ENCODE results near the gene FLT1. TPM values are rescaled to one million over a fixed set of nuclear protein-coding genes. Genes with fewer than 3 reads are reported as not detected.

FLT1 gene
- total RNA-seq, 2 donors from 2014 or later: 3.2 to 10.3 TPM

GRCh38 chr13:28499609-28500008 lies 4.7 kb upstream of the FLT1 start:
- Histone ChIP-seq H3K27ac (ENCODE audit: low read depth, low read length) (no peak overlapping the region), H3K9me3 (ENCODE audit: control insufficient read depth, low read length) (no peaks in the 10 kb centered on the region), H3K4me1 (ENCODE audit: control insufficient read depth, insufficient read depth, low read length) (no peaks in the 10 kb centered on the region), H3K9ac (ENCODE audit: extremely low read depth, low read length, poor library complexity, severe bottlenecking) (no peak overlapping the region), H3K4me3 (ENCODE audit: low read length) (no peak overlapping the region), H3K36me3 (ENCODE audit: control insufficient read depth, insufficient read depth, low read length) (no peaks in the 10 kb centered on the region), H3K27me3 (ENCODE audit: control insufficient read depth, insufficient read depth, low read length, poor library complexity, severe bottlenecking) (peaks cover 43% of the 10 kb centered on the region)
- no peaks in the 10 kb centered on the region for H3K9me3 Mint-ChIP-seq
- no peak overlapping the region for H3K4me3 Mint-ChIP-seq
- no peak for DNase-seq
- TF ChIP-seq, protein P1, sequence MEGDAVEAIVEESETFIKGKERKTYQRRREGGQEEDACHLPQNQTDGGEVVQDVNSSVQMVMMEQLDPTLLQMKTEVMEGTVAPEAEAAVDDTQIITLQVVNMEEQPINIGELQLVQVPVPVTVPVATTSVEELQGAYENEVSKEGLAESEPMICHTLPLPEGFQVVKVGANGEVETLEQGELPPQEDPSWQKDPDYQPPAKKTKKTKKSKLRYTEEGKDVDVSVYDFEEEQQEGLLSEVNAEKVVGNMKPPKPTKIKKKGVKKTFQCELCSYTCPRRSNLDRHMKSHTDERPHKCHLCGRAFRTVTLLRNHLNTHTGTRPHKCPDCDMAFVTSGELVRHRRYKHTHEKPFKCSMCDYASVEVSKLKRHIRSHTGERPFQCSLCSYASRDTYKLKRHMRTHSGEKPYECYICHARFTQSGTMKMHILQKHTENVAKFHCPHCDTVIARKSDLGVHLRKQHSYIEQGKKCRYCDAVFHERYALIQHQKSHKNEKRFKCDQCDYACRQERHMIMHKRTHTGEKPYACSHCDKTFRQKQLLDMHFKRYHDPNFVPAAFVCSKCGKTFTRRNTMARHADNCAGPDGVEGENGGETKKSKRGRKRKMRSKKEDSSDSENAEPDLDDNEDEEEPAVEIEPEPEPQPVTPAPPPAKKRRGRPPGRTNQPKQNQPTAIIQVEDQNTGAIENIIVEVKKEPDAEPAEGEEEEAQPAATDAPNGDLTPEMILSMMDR (conservative IDR thresholded peaks at IDR 0.05): no peak
- H3K27me3 Mint-ChIP-seq (ENCODE audit: insufficient read depth): peaks cover 46% of the 10 kb centered on the region
- peaks cover 27% of the 10 kb centered on the region for H3K4me1 Mint-ChIP-seq
- no peak overlapping the region for H3K27ac Mint-ChIP-seq
- 93 to 94% methylated on average over 4 to 5 of the region's 5 CpGs for WGBS, 2 experiments (ENCODE audit: insufficient coverage in 1 of 2, insufficient read length in 1 of 2)
- no peaks in the 10 kb centered on the region for H3K36me3 Mint-ChIP-seq (ENCODE audit: low read depth)

- TF ChIP-seq, protein P1 (conservative IDR thresholded peaks at IDR 0.05): no peak
- no peaks in the 10 kb centered on the region for H3K36me3 ChIP-seq (ENCODE audit: control insufficient read depth, insufficient read depth, low read length)
- 92 to 93% methylated on average over 15 to 16 of the region's 16 CpGs for WGBS, 2 experiments (ENCODE audit: insufficient coverage in 1 of 2, insufficient read length in 1 of 2)
- Mint-ChIP-seq H3K4me3 (no peak overlapping the region), H3K27ac (no peak overlapping the region), H3K4me1 (peaks cover 20% of the 10 kb centered on the region), H3K36me3 (ENCODE audit: low read depth) (no peaks in the 10 kb centered on the region), H3K27me3 (ENCODE audit: insufficient read depth) (peaks cover 54% of the 10 kb centered on the region), H3K9me3 (no peaks in the 10 kb centered on the region)
- peaks cover 53% of the 10 kb centered on the region for H3K27me3 ChIP-seq (ENCODE audit: control insufficient read depth, insufficient read depth, low read length, poor library complexity, severe bottlenecking)
- no peaks in the 10 kb centered on the region for H3K4me1 ChIP-seq (ENCODE audit: control insufficient read depth, insufficient read depth, low read length)
- no peak overlapping the region for H3K27ac ChIP-seq (ENCODE audit: low read depth, low read length)
- H3K9ac ChIP-seq (ENCODE audit: extremely low read depth, low read length, poor library complexity, severe bottlenecking): no peak overlapping the region
- DNase-seq: no peak
- H3K9me3 ChIP-seq (ENCODE audit: control insufficient read depth, low read length): no peaks in the 10 kb centered on the region
- no peak overlapping the region for H3K4me3 ChIP-seq (ENCODE audit: low read length)
Observed at GRCh38 chr13:28498481-28499115, 3.7 kb upstream of the FLT1 start.

GRCh38 chr13:28497143-28497876 lies 2.4 kb upstream of the FLT1 start:
- H3K9ac ChIP-seq (ENCODE audit: extremely low read depth, low read length, poor library complexity, severe bottlenecking): no peak overlapping the region
- WGBS, 2 experiments (ENCODE audit: insufficient coverage in 1 of 2, insufficient read length in 1 of 2): 91% methylated on average over 3 of the region's 4 CpGs; no CpG with 5 or more reads in 1 of the 2 experiments
- no peaks in the 10 kb centered on the region for H3K36me3 ChIP-seq (ENCODE audit: control insufficient read depth, insufficient read depth, low read length)
- TF ChIP-seq, protein P1 (conservative IDR thresholded peaks at IDR 0.05): no peak
- H3K9me3 Mint-ChIP-seq: no peaks in the 10 kb centered on the region
- no peak overlapping the region for H3K27ac ChIP-seq (ENCODE audit: low read depth, low read length)
- H3K36me3 Mint-ChIP-seq (ENCODE audit: low read depth): no peaks in the 10 kb centered on the region
- peaks cover 66% of the 10 kb centered on the region for H3K27me3 ChIP-seq (ENCODE audit: control insufficient read depth, insufficient read depth, low read length, poor library complexity, severe bottlenecking)
- H3K4me3 ChIP-seq (ENCODE audit: low read length): no peak overlapping the region
- DNase-seq: no peak
- no peaks in the 10 kb centered on the region for H3K4me1 ChIP-seq (ENCODE audit: control insufficient read depth, insufficient read depth, low read length)
- no peak overlapping the region for H3K4me3 Mint-ChIP-seq
- H3K9me3 ChIP-seq (ENCODE audit: control insufficient read depth, low read length): no peaks in the 10 kb centered on the region
- peaks cover 23% of the 10 kb centered on the region for H3K4me1 Mint-ChIP-seq
- peaks cover 67% of the 10 kb centered on the region for H3K27me3 Mint-ChIP-seq (ENCODE audit: insufficient read depth)
- no peak overlapping the region for H3K27ac Mint-ChIP-seq
